Activated naive CD8-positive, alpha-beta T cell treated with anti-CD3 and anti-CD28 coated beads, Interleukin-2, amount 50 U/mL, for 16 hours (primary cell): ENCODE data around the gene IL1RAPL1.

Experiments used
- DNase-seq: peaks from one replicate; pipeline ENCODE4 v3.0.0-alpha.2; 2020; ENCODE audit warnings: low read depth, low spot score

The IL1RAPL1 gene

DNA sequence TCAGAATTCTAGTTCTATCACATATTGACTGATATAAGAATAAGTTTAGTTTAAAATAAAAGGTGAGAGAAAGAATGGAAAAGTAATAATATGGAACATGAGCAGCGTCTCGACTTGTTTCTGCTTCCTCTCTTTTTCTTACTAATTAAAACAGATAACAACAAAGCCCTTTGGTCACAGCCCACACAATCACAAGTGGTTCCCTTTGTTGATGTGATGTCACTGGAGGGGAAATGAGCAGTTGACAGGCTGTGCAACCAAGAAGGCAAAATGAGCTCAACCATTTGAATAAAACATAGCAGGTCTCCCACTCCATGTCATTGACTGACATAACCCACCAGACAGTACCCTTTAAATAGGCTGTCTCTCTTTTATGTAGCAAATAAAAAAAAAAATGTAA, 1285.6 kb downstream of the IL1RAPL1 start:
- no peak for DNase-seq

- DNase-seq: no peak
These were observed 1289.5 kb downstream of the IL1RAPL1 start for GRCh38 chrX:29876733-29877132.

- no peak for DNase-seq
These were observed 1293.7 kb downstream of the IL1RAPL1 start for GRCh38 chrX:29880977-29881376.

DNA sequence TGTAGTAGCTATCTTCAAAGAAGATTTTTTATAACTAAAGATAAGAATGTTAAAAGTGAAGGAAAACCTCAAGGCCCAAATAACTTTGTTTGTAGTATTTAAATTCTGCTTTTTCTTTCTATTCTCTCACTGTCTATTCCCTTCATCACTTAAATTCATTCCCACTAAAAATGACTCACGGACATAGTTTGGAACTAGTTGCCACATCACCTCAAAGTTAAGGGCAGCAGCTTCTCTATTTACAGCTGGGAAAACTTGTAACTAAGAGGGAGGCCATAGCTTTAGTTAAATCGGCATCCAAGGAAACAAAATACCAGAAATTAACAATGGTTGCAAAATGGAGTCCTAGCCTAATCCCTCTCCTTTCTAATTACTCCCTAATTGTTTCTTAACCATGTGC, 1302.8 kb downstream of the IL1RAPL1 start:
- no peak for DNase-seq

- no peak for DNase-seq
These were observed 1303.5 kb downstream of the IL1RAPL1 start for GRCh38 chrX:29890646-29891200.

DNA sequence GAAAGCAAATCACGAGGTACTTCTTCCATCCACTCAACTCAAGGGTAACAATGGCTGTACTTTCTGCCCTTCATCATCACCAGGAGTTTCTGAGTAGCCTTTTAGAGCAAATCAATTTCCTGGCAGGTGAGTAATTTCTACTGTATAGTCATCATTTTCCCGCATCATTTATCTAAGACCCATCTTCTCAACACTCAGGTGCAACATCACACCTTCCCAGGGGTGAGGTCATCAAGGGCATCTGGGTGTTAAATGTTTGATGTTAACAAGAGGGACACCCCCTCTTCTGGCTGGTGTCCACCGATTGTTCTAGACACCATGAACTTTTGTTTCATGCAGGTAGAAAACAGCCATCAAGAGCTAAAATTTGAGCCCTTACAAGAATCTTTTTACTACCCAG, 1314.8 kb downstream of the IL1RAPL1 start:
- no peak for DNase-seq

GRCh38 chrX:29903360-29903759, 1316.1 kb downstream of the IL1RAPL1 start:
- no peak for DNase-seq

DNA sequence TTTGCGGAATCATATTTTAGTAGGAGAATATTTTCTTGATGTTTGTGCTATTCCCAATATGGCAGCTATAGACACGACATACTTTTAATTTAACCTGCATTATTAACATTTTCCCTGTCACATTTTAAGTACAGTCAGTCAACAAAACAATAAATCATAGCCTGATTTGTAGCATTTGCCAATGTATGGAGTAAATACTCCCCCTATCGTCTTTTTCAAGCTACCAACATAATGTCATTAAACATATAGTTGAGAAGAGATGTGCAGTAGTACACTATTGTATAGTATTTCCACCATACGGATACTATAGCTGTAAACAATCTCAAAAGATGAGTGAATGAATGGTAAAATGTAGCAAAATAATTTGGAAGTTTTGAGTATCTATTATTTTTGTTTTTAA, 1324.4 kb downstream of the IL1RAPL1 start:
- no peak for DNase-seq

DNA sequence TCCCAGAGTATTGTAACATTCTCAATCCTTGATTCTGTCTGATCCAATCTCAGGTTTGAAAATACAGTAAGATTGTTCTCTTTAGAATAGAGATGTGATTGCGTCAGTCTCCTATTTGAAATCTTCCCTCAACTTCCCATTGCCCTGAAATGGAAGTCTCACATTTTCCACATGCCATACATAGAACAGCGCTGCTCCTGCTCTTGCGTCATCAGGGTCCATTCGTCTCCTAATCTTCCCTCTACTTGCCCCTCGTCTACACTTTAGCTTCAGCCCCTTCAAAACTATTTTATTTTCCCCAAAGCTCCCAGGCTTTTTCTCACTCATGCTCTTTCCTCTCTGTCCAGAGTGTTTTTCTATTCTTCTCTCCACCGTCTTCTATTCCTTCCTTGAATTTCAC, 1326.4 kb downstream of the IL1RAPL1 start:
- no peak for DNase-seq

- no peak for DNase-seq
These were observed 1335.4 kb downstream of the IL1RAPL1 start for GRCh38 chrX:29922607-29923006.

GRCh38 chrX:29926056-29926455, 1338.8 kb downstream of the IL1RAPL1 start:
- no peak for DNase-seq

DNA sequence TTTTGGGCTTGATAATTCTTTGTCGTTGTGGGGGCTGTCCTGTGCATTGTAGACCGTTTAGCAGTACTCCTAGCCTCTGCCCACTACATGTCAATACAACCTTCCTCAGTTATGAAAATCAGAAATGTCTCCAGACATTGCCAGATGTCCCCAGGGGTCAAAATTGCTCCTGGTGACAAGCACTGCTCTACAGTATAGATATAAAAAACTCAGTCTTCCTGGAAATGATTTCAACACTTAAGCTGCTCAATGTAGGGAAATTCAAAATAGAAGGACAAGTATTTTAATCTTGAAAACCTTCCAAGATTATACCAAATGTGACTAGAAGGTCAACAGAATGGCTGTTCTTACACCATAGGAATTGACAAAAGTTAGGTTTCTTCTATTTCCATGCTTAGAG, 1339.4 kb downstream of the IL1RAPL1 start:
- DNase-seq: no peak

DNA sequence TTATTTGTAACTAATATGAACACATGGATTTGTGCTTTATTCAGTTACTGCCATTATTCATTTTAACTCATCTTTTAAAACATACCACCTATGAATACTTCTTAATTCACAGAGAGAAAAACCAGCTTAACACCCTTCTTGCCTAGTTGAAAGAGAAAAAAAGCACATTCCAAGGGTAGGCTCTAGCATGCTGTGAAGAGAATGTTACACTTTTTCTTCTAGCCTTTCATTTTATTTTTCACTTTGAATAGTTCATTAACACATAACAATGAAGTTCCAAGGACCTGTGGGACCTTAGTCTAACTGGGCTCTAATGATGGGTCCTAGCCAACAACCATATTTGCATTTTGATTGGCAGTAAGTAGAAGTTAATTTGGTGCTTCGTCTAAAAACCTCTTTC, 1348.2 kb downstream of the IL1RAPL1 start:
- no peak for DNase-seq

DNA sequence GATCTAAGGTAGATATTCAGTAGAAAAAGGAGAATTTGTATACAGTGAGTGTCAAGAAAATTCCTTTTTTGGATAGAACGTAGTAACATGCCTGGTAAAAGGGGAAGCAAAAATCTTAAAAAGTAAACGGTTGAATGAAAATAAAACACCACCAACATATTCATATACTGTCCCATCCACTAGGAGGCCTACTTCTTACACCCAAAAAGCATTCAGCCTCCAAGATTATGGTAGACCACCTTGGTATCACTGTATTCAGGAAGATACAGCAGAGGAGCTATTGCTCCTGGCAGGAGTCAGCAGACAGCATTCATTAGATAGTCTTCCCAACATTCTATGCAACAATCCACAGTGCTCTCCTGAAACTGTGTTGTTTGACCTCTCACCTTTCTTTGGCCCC, 1353.5 kb downstream of the IL1RAPL1 start:
- no peak for DNase-seq

DNA sequence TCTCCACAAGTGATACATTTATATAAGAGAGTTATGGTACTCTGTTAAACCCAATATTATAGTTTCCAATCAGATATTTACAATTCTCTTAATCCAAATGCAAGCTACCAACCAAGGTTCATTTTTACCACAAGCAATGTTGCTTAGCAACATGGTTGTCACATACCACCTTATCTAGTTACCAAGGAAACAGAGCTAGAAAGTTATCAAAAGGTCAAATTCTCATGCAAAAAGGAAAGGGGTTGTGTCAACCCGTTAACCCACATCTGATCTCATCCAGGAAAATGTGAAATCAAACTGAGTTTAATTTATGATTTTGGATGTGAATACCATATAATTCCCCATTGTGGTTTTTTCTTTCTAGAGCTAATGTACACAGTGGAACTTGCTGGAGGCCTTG, 1354.0 kb downstream of the IL1RAPL1 start:
- no peak for DNase-seq

- no peak for DNase-seq
These were observed 1360.0 kb downstream of the IL1RAPL1 start for GRCh38 chrX:29947225-29947624.

- no peak for DNase-seq
These were observed 1361.4 kb downstream of the IL1RAPL1 start for GRCh38 chrX:29948653-29949052.

DNA sequence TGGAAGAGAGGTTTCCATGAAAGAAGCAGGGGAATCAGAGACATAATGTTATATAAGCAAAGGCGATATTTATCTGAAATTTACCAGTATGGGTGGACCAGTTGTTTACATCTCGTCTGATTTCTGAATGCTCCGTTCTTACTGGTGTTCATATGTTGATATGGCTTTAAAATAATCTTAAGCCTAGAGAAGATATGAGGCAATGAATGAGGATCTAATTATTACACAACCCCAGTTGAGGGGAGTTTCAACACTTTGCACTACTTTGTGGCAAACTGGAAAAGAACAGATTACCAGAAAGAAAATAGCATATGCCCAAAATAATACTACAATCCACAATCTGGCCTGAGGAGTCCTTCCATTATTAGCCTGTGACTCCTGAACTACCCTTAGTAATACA, 1364.8 kb downstream of the IL1RAPL1 start:
- DNase-seq: no peak

GRCh38 chrX:29962061-29962460, 1374.8 kb downstream of the IL1RAPL1 start:
- DNase-seq: no peak

DNA sequence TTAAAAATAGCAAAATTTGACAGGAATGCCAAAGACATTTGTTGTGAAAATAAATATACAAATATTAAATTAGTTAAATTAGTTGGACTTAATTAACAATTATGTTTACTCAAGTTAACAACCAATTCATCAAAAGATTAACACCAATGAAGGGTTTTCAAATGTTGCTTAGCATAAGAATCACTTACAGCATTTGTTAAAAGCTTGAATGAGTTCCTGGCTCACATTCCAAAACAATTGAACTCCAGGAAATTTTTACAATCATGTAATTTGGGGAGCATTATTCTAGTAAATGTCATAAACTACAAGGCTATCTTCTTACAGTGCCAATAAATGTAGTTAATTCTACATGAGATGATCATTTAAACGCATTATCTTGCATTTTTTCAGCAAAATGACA, 1378.4 kb downstream of the IL1RAPL1 start:
- DNase-seq: no peak

- DNase-seq: no peak
These were observed 1404.8 kb downstream of the IL1RAPL1 start for GRCh38 chrX:29992083-29992482.

DNA sequence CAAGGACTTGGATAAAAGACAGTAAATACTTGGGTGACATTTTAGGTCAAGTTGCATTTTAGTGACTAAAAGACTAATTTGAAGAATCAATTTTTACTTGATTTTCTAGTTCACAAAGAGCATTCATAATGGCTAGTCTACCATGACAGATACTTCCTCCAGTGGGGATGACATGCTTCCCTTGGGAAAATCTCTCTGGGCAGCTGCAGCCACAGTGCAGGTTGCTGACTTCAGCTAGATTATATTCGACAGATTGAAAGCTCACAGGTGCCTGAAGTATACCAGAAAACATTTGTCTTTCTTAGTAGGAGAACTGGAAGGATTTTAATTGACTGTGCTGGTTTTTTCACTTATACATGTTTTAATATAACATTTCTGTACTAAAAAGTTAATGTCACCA, 1418.6 kb downstream of the IL1RAPL1 start:
- no peak for DNase-seq
